GM18511 (cell line): ENCODE measurements around the gene GPR35.

Source experiments
- ATAC-seq: cut with Tn5 transposase; IDR thresholded peaks from one replicate; pipeline ENCODE4 v1.9.1; 2021; ENCODE audit warnings: mild to moderate bottlenecking, moderate library complexity; ENCODE audit not compliant: unreplicated experiment

GPR35 gene

GRCh38 chr2:240637116-240637900 lies 12.0 kb downstream of the GPR35 start:
- no peak for ATAC-seq

- ATAC-seq: no peak
These were observed 12.6 kb downstream of the GPR35 start for GRCh38 chr2:240637901-240638345.

- ATAC-seq: no peak
These were observed 13.4 kb downstream of the GPR35 start for GRCh38 chr2:240638512-240639160.

GRCh38 chr2:240639566-240639965 lies 14.3 kb downstream of the GPR35 start:
- ATAC-seq: no peak

- no peak for ATAC-seq
These were observed 15.7 kb downstream of the GPR35 start for GRCh38 chr2:240640939-240641338.

GRCh38 chr2:240642061-240642805 lies 17.0 kb downstream of the GPR35 start:
- no peak for ATAC-seq

GRCh38 chr2:240642806-240643092 lies 17.5 kb downstream of the GPR35 start:
- ATAC-seq: no peak

GRCh38 chr2:240643093-240643810 lies 18.0 kb downstream of the GPR35 start:
- ATAC-seq: no peak

GRCh38 chr2:240643811-240644150 lies 18.5 kb downstream of the GPR35 start:
- no peak for ATAC-seq

- ATAC-seq: no peak
These were observed 18.9 kb downstream of the GPR35 start for GRCh38 chr2:240644171-240644651.

- ATAC-seq: no peak
These were observed 19.6 kb downstream of the GPR35 start for GRCh38 chr2:240644859-240645301.

- ATAC-seq: no peak
These were observed 20.1 kb downstream of the GPR35 start for GRCh38 chr2:240645346-240645745.

- ATAC-seq: no peak
These were observed 20.5 kb downstream of the GPR35 start for GRCh38 chr2:240645801-240646175.

- ATAC-seq: no peak
These were observed 21.1 kb downstream of the GPR35 start for GRCh38 chr2:240646176-240646899.

- ATAC-seq: no peak
These were observed 21.7 kb downstream of the GPR35 start for GRCh38 chr2:240646900-240647502.

GRCh38 chr2:240647503-240648154 lies 22.3 kb downstream of the GPR35 start:
- ATAC-seq: no peak

GRCh38 chr2:240648155-240648649 lies 22.9 kb downstream of the GPR35 start:
- no peak for ATAC-seq

- ATAC-seq: no peak
These were observed 23.5 kb downstream of the GPR35 start for GRCh38 chr2:240648650-240649275.

- no peak for ATAC-seq
These were observed 24.1 kb downstream of the GPR35 start for GRCh38 chr2:240649331-240649730.
